GM18499 (cell line): ENCODE results near the gene TESMIN.

Source experiments
- ATAC-seq: cut with Tn5 transposase; IDR thresholded peaks from one replicate; pipeline ENCODE4 v1.9.1; 2021; ENCODE audit warnings: moderate number of reproducible peaks; ENCODE audit not compliant: insufficient read depth, unreplicated experiment

Gene TESMIN

GRCh38 chr11:68686486-68686885 lies 64.8 kb downstream of the TESMIN start:
- no peak for ATAC-seq

GRCh38 chr11:68685656-68686380 lies 65.5 kb downstream of the TESMIN start:
- ATAC-seq = no peak

- no peak for ATAC-seq
Observed at GRCh38 chr11:68684385-68685356, 66.6 kb downstream of the TESMIN start, which contains the start of gene GAL. Gene GAL, plus strand, starts transcription at chr11:68684544. Its CDS starts 380 bp downstream, at chr11:68684924.

DNA sequence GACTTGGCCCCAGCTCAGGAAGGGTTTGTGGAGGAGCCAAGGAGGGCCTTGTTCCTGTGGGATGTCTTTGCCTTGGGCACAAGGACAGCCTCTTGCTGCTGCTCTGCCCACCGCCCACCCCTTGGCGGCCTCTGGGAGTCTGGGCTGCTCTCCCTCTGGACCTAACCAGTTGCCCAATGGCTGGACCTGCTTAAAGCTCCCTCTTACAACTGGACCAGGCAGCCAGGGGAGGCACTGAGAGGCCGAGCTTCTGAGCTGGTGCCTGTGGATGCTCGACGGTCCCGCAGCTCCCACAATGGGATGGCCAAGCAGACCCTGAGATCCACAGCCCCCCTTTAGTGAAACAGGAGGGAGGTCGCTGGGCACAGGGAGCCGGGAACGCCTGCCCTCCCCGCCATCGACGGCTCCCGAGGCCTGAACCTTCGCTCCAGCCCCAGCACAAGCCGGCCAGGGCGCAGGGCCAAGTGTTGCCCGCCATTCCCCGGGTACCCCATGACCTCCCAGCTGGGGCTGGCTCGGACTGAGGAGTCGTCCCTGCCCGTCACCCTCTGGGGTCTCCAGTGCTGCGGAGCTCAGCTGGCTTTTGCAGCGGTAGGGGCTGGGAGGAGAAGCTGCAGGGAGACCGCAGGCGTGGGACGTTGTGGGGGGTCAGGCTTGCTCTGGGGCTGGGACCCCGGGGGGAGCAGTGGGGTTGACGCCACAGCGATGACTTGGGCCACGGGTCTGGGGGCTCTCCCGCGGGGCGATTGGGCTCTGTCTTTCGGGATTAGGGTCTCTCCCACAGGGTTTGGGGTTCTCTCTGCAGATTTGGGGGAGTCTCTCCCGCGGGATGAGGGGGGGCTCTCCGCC lies 67.6 kb downstream of the TESMIN start:
- no peak for ATAC-seq

- ATAC-seq = no peak
Observed at GRCh38 chr11:68683121-68683520, 68.2 kb downstream of the TESMIN start.

DNA sequence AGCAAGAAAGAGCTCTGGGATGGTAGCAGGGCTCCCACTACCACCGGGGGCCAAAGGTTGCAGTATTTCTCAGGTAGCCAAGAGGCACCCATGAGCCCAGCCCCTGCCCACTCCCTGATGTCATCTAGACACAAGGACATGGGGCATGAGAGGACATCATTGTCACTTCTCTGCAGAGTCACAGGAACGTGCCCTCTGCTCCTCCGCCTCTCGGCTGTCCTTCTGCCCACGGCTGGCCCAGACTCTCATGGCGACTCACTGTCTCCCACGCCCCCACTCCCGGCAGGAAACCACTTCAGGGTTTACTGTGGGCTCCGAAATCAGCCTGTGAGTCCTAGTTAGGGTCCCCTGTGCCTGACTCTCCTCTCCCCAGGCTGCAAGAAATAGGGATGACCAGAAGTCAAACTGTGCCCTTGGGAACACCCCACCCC lies 68.8 kb downstream of the TESMIN start:
- ATAC-seq = no peak

DNA sequence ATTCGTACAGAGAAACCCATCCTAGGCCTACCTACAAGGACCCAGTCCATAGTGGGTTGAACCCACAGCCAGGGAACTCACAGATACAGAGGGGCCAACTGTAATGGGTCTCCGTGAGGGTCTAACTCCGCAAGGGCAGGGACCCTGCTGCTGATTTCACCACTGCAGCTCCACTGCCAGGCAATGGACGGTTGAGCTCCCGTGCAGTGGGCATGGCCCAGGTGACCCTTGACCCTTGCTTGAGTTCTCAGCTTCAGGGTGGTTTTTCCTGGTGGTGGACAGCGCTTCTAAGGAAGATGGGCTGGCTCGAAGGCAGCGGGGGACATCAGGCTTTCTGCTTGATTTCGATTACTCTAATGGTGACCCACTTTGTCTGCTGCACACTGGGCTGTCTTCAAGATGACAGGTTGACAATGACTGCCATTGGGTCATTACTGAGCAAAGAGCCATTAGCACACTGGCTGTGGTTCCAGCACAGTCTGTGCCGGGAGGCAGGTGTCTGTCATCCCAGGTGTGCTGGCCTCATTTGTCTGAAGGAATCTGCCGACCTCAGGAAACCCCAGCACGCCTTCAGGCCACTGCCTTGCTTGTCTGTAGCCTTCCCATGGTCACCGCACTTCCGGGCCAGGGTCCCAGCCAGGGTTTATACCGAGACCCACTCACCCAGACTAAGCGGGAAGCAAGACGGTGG lies 70.6 kb downstream of the TESMIN start:
- no peak for ATAC-seq

- ATAC-seq = no peak
Observed at GRCh38 chr11:68678031-68678441, 73.3 kb downstream of the TESMIN start.

DNA sequence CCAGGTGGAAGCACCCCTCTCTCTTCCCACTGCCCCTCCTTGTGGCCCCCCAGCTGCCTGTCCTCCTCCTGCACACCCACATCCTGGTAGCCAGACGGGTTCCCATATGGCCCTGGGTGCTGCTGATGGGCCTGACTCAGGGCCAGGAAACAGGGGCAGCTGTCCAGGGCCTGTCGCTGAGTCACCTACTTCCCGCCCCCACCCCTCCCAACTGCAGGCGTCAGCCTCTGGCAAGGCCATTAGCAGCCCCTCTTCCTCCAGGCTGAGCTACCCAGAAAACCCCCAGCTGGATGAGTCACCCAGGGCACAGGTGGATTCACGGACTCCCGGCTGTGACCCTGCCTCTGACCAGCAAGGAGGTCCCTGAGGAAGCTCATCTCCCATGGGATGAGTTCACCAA lies 73.9 kb downstream of the TESMIN start:
- no peak for ATAC-seq

GRCh38 chr11:68674461-68674860 lies 76.9 kb downstream of the TESMIN start:
- ATAC-seq = no peak

DNA sequence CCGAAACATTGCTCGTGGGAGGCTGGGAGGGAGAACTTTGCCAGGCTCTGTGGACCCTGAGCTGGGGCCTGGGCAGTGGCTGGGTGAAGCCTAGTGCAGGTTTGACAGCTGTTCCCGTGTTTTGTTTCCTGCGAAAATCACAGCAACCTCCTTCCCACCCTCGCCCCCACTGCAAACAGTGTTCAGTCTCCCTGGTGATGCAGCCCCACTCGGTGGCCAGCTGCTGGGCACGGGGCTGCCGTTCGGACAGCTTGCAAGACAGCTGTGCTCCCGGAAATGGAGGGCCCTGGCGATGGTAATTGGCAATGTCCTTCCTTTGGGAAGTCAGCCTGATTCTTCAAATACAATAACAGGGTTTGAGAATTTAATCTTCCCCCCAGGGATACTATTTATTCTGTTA lies 77.3 kb downstream of the TESMIN start:
- ATAC-seq = no peak

- ATAC-seq = no peak
Observed at GRCh38 chr11:68673306-68673945, 77.9 kb downstream of the TESMIN start.

DNA sequence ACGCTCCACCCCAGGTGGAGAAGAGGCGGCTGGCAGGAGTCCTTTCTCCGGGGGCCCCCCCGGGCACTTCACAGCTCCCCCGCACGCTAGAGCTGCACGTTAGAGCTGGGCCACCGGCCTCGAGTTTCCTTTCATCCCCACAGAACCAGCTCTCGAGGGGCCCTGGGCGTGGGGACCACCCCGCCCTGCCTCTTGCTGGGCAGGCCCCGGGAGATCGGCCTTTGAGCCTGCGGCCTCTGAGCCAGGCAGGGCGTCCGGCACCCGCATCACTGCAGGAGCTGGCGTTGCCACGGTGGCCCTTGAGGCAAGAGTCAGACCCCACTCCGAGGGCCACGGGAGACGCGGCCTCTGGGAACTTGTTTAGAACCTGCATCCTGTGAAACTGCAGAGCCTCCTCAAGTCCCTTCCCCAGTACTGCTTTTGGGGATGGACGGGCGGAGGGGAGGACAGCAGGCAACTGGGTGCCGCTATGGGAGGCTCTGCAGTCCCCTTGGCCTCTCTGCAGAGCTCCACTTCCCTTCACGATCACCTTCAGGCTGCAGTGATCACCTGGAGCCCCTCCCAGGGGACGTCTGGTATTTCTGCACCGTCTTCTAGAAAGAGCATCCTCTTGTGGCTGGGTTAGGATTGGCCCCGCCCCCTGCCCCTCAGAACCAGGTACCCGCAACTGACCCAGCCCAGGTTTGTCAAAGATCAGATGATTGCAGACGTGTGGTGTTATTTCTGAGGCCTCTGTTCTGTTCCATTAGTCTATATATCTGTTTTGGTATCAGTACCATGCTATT lies 80.9 kb downstream of the TESMIN start:
- ATAC-seq = no peak

- ATAC-seq = no peak
Observed at GRCh38 chr11:68669301-68670090, 81.8 kb downstream of the TESMIN start.

- ATAC-seq = no peak
Observed at GRCh38 chr11:68667511-68668500, 83.5 kb downstream of the TESMIN start.

GRCh38 chr11:68666849-68667248 lies 84.5 kb downstream of the TESMIN start:
- no peak for ATAC-seq

- ATAC-seq = no peak
Observed at GRCh38 chr11:68665436-68665835, 85.9 kb downstream of the TESMIN start.
